Thymus (tissue), 14 donors: ENCODE data around the gene TRMT61A. TPM values are rescaled to one million over a fixed set of nuclear protein-coding genes. Genes with fewer than 3 reads are reported as not detected.

Experiments
- DNase-seq, 9 donors: peaks; one replicate each; pipeline ENCODE4 v3.0.0-alpha.2; 2013; ENCODE audit warnings: low spot score in 9 of 9, low read depth in 6 of 9, missing footprints in 1 of 9
- H3K27ac ChIP-seq, 2 donors: one replicate each; pipeline ENCODE4 v1.5.1; 2013; ENCODE audit warnings: control low read depth in 1 of 2, low read depth in 1 of 2, low read length in 1 of 2, mild to moderate bottlenecking in 1 of 2, moderate library complexity in 1 of 2
- H3K27me3 ChIP-seq, 2 donors: one replicate each; pipeline ENCODE4 v1.5.1; 2013; ENCODE audit warnings: low read length in 1 of 2; ENCODE audit not compliant: control insufficient read depth in 2 of 2, insufficient read depth in 1 of 2
- H3K36me3 ChIP-seq, 2 donors: one replicate each; pipeline ENCODE4 v1.5.1; 2013; ENCODE audit warnings: low read length in 1 of 2, mild to moderate bottlenecking in 1 of 2, moderate library complexity in 1 of 2; ENCODE audit not compliant: control insufficient read depth in 2 of 2, insufficient read depth in 2 of 2
- H3K4me1 ChIP-seq, 2 donors: one replicate each; pipeline ENCODE4 v1.5.1; 2013; ENCODE audit warnings: low read length in 2 of 2; ENCODE audit not compliant: control insufficient read depth in 2 of 2, insufficient read depth in 2 of 2
- H3K4me3 ChIP-seq, 2 donors: one replicate each; pipeline ENCODE4 v1.5.1; 2013; ENCODE audit warnings: low read length in 2 of 2, control low read depth in 1 of 2, mild to moderate bottlenecking in 1 of 2
- H3K9me3 ChIP-seq, 2 donors: one replicate each; pipeline ENCODE4 v1.5.1; 2013; ENCODE audit warnings: low read length in 1 of 2, mild to moderate bottlenecking in 1 of 2; ENCODE audit not compliant: control insufficient read depth in 2 of 2, insufficient read depth in 1 of 2
- WGBS: extraction: QIAGEN DNeasy Blood & Tissue Kit; methylation state at CpG from one replicate; pipeline ENCODE4 v1.1.7; 2013; 5-methylcytosine and 5-hydroxymethylcytosine counted together
- long read RNA-seq, 10 donors: transcript quantifications; one replicate each; lab custom pipeline, GENCODE V29; 2026
- polyA plus RNA-seq: library from polyadenylated mRNA; stranded (reverse); fragments of 200-250 nt; gene quantifications from one replicate; pipeline ENCODE4 v1.2.3, GENCODE V29; 2013
- total RNA-seq: library from RNA; stranded (reverse); fragments of 120-200 nt; gene quantifications from one replicate; pipeline ENCODE4 v1.2.4, GENCODE V29; 2013
- donor health status: healthy.

Gene TRMT61A
- 5.8 TPM for total RNA-seq
- polyA plus RNA-seq = 8.6 TPM
- long read RNA-seq, donor 1 = 0 reads
- long read RNA-seq, donor 2 = 0 reads
- long read RNA-seq, donor 3, transcript TRMT61A-202 (4 exons, 3,229 nt) = major isoform, 5 of 5 reads
- long read RNA-seq, donor 3, partial matches to known transcripts = 0 of 5 reads
- long read RNA-seq, donor 3, other reads (novel, unspliced or antisense) = 0 of 5 reads
- long read RNA-seq, donor 4, partial matches to known transcripts = 0 of 1 reads
- long read RNA-seq, donor 4, other reads (novel, unspliced or antisense) = 0 of 1 reads
- long read RNA-seq, donor 5, transcript TRMT61A-202 (4 exons, 3,229 nt) = major isoform, 6 of 6 reads
- long read RNA-seq, donor 5, partial matches to known transcripts = 0 of 6 reads
- long read RNA-seq, donor 5, other reads (novel, unspliced or antisense) = 0 of 6 reads
- long read RNA-seq, donor 6, transcript TRMT61A-202 (4 exons, 3,229 nt) = major isoform, 5 of 5 reads
- long read RNA-seq, donor 6, partial matches to known transcripts = 0 of 5 reads
- long read RNA-seq, donor 6, other reads (novel, unspliced or antisense) = 0 of 5 reads
- long read RNA-seq, donor 7 = 0 reads
- long read RNA-seq, donor 8 = 0 reads
- long read RNA-seq, donor 9, partial matches to known transcripts = 0 of 2 reads
- long read RNA-seq, donor 9, other reads (novel, unspliced or antisense) = 0 of 2 reads
- long read RNA-seq, donor 10 = 0 reads

- DNase-seq = peak; percentile 37 to 84 (median 63)
These were observed at the start of gene TRMT61A for GRCh38 chr14:103528587-103529382. TSS of gene TRMT61A (plus strand) at chr14:103529196. CDS start at chr14:103529979, 783 bp downstream.

GRCh38 chr14:103480595-103480994 lies 48.4 kb upstream of the TRMT61A start:
- H3K9me3 ChIP-seq = no peaks in the 10 kb centered on the region
- DNase-seq = peak in 1 of 9 donors; percentile 14
- WGBS = 57% methylated on average over 3 of the region's 3 CpGs
- H3K4me3 ChIP-seq = no peak overlapping the region
- H3K4me1 ChIP-seq = peaks cover 0 to 3% of the 10 kb centered on the region in 2 donors
- H3K36me3 ChIP-seq = peaks cover 45 to 57% of the 10 kb centered on the region in 2 donors
- no peak overlapping the region for H3K27ac ChIP-seq
- H3K27me3 ChIP-seq = no peaks in the 10 kb centered on the region

More at GRCh38 chr14:103528587-103529382, at the start of gene TRMT61A:
- Histone ChIP-seq H3K27ac (peak within 1 kb of the TSS; percentile 64 to 76), H3K4me3 (peak within 1 kb of the TSS; percentile 71 to 77), H3K36me3 (peaks cover 3 to 9% of the 10 kb centered on the region in 2 donors), H3K27me3 (peaks cover 8 to 33% of the 10 kb centered on the region in 2 donors), H3K9me3 (peaks cover 0 to 3% of the 10 kb centered on the region in 2 donors), H3K4me1 (peaks cover 6 to 25% of the 10 kb centered on the region in 2 donors)
- 6% methylated on average over 69 of the region's 70 CpGs for WGBS

- DNase-seq = no peak
- H3K9me3 ChIP-seq = no peaks in the 10 kb centered on the region
- WGBS = 95% methylated on average over 5 of the region's 5 CpGs
- H3K27ac ChIP-seq = no peak overlapping the region
- no peaks in the 10 kb centered on the region for H3K27me3 ChIP-seq
- peaks cover 34 to 58% of the 10 kb centered on the region in 2 donors for H3K36me3 ChIP-seq
- H3K4me3 ChIP-seq = no peak overlapping the region
- no peaks in the 10 kb centered on the region for H3K4me1 ChIP-seq
These were observed 45.4 kb upstream of the TRMT61A start for GRCh38 chr14:103483600-103483999.

GRCh38 chr14:103485504-103485903 lies 43.5 kb upstream of the TRMT61A start:
- Histone ChIP-seq H3K9me3 (no peaks in the 10 kb centered on the region), H3K27me3 (no peaks in the 10 kb centered on the region), H3K4me1 (no peaks in the 10 kb centered on the region), H3K27ac (no peak overlapping the region), H3K4me3 (no peak overlapping the region), H3K36me3 (peaks cover 36 to 67% of the 10 kb centered on the region in 2 donors)
- WGBS = 98% methylated on average over 2 of the region's 2 CpGs
- DNase-seq = no peak

GRCh38 chr14:103488071-103488470 lies 40.9 kb upstream of the TRMT61A start:
- WGBS = 96% methylated on average over 6 of the region's 6 CpGs
- peaks cover 40 to 64% of the 10 kb centered on the region in 2 donors for H3K36me3 ChIP-seq
- no peaks in the 10 kb centered on the region for H3K9me3 ChIP-seq
- DNase-seq = no peak
- H3K4me1 ChIP-seq = no peaks in the 10 kb centered on the region
- H3K27ac ChIP-seq = no peak overlapping the region
- no peak overlapping the region for H3K4me3 ChIP-seq
- no peaks in the 10 kb centered on the region for H3K27me3 ChIP-seq

- Histone ChIP-seq H3K27me3 (no peaks in the 10 kb centered on the region), H3K36me3 (peaks cover 42 to 63% of the 10 kb centered on the region in 2 donors), H3K4me3 (no peak overlapping the region), H3K4me1 (no peaks in the 10 kb centered on the region), H3K9me3 (no peaks in the 10 kb centered on the region), H3K27ac (no peak overlapping the region)
- DNase-seq = no peak
- WGBS = 96% methylated on average over 2 of the region's 2 CpGs
These were observed 40.0 kb upstream of the TRMT61A start for GRCh38 chr14:103488960-103489359.

- no peak for DNase-seq
- no peak overlapping the region for H3K27ac ChIP-seq
- no peaks in the 10 kb centered on the region for H3K4me1 ChIP-seq
- no peak overlapping the region for H3K4me3 ChIP-seq
- peaks cover 45 to 63% of the 10 kb centered on the region in 2 donors for H3K36me3 ChIP-seq
- WGBS = 97% methylated on average over 2 of the region's 2 CpGs
- no peaks in the 10 kb centered on the region for H3K27me3 ChIP-seq
- no peaks in the 10 kb centered on the region for H3K9me3 ChIP-seq
These were observed 39.4 kb upstream of the TRMT61A start for GRCh38 chr14:103489621-103490020.

- 97% methylated on average over 10 of the region's 10 CpGs for WGBS
- H3K36me3 ChIP-seq = peaks cover 58 to 68% of the 10 kb centered on the region in 2 donors
These were observed 37.3 kb upstream of the TRMT61A start for GRCh38 chr14:103491691-103492090.

More at GRCh38 chr14:103491691-103492090, 37.3 kb upstream of the TRMT61A start:
- no peak overlapping the region for H3K27ac ChIP-seq
- no peaks in the 10 kb centered on the region for H3K9me3 ChIP-seq
- no peak overlapping the region for H3K4me3 ChIP-seq
- H3K27me3 ChIP-seq = no peaks in the 10 kb centered on the region
- no peak for DNase-seq
- no peaks in the 10 kb centered on the region for H3K4me1 ChIP-seq
